ENCODE measurements around the gene MYH9.

DNA sequence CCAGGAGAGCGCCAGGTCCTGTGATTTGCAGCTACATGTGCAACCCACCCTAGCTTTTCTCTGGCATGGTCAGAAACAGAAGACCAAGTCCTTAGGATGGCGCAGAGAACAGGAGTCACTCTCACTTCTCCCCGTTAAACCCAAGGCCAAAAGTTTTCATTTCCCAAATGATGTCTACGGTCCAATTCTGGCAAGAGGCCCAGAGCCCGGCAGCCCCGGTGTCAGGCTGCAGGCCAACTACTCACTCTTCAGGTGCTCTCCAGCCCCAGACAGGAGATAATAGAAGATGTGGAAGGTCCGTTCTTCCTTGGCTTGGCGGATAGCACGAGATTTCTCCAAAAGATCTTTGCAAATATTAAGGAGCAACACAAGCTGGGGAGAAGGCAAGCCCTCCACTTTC is 67.2 kb downstream of the MYH9 start:
- TF ChIP-seq, protein P1, sequence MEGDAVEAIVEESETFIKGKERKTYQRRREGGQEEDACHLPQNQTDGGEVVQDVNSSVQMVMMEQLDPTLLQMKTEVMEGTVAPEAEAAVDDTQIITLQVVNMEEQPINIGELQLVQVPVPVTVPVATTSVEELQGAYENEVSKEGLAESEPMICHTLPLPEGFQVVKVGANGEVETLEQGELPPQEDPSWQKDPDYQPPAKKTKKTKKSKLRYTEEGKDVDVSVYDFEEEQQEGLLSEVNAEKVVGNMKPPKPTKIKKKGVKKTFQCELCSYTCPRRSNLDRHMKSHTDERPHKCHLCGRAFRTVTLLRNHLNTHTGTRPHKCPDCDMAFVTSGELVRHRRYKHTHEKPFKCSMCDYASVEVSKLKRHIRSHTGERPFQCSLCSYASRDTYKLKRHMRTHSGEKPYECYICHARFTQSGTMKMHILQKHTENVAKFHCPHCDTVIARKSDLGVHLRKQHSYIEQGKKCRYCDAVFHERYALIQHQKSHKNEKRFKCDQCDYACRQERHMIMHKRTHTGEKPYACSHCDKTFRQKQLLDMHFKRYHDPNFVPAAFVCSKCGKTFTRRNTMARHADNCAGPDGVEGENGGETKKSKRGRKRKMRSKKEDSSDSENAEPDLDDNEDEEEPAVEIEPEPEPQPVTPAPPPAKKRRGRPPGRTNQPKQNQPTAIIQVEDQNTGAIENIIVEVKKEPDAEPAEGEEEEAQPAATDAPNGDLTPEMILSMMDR (IDR thresholded peaks at IDR 0.05; ENCODE audit: low read depth, low read length, poor library complexity, severe bottlenecking) = no peak
- TF ChIP-seq EZH2phosphoT487 (IDR thresholded peaks at IDR 0.05; ENCODE audit: borderline replicate concordance, low read length) = no peak

Data from DOHH2 (cell line).